Gastroesophageal sphincter (tissue), 4 donors: ENCODE data around the gene RPL14. TPM values are rescaled to one million over a fixed set of nuclear protein-coding genes. Genes with fewer than 3 reads are reported as not detected.

Source experiments
- ATAC-seq: fragments of 150-250 bp; one replicate; pipeline ENCODE4 v1.9.1; 2016; ENCODE audit warnings: mild to moderate bottlenecking, moderate library complexity
- H3K27ac ChIP-seq, 4 donors: fragments of 200-600 bp; sonication (generic) in 3 of 4; 1 replicate in 3 of 4; 2 replicates in 1 of 4; pipeline ENCODE4 v1.5.1; 2016 to 2019
- H3K27me3 ChIP-seq: fragments of 200-600 bp; sonication (generic); one replicate; pipeline ENCODE4 v1.5.1; 2019
- H3K36me3 ChIP-seq, 2 donors: fragments of 200-600 bp; sonication (generic); one replicate each; pipeline ENCODE4 v1.5.1; 2019; ENCODE audit warnings: control low read depth in 1 of 2
- H3K4me1 ChIP-seq, 3 donors: fragments of 200-600 bp; sonication (generic); 1 replicate in 2 of 3; 2 replicates in 1 of 3; pipeline ENCODE4 v1.5.1; 2016 to 2019; ENCODE audit warnings: control low read depth in 2 of 3
- H3K4me3 ChIP-seq, 2 donors: fragments of 200-600 bp; sonication (generic); one replicate each; pipeline ENCODE4 v1.5.1; 2019; ENCODE audit warnings: mild to moderate bottlenecking in 1 of 2, moderate library complexity in 1 of 2
- H3K9me3 ChIP-seq, 3 donors: fragments of 200-600 bp; sonication (generic); one replicate each; pipeline ENCODE4 v1.5.1; 2017 to 2019; ENCODE audit warnings: control low read depth in 2 of 3
- CTCF ChIP-seq, 4 experiments: fragments of 200-600 bp in 2 of 4; fragments of 450-650 bp in 2 of 4; sonication (generic) in 1 of 4; IDR thresholded peaks; one replicate each; pipeline ENCODE4 v1.5.1; 2017 to 2019; ENCODE audit warnings: antibody characterized with exemption in 4 of 4, mild to moderate bottlenecking in 2 of 4, moderate library complexity in 2 of 4
- EP300 ChIP-seq: sonication (generic); formaldehyde crosslinking; IDR thresholded peaks from one replicate; pipeline ENCODE4 v1.6.1; 2017; ENCODE audit warnings: antibody characterized with exemption, mild to moderate bottlenecking
- POLR2A ChIP-seq, 2 donors: fragments of 450-650 bp; IDR thresholded peaks; one replicate each; pipeline ENCODE4 v1.6.1; 2017; ENCODE audit warnings: antibody characterized with exemption in 2 of 2, mild to moderate bottlenecking in 2 of 2, moderate library complexity in 1 of 2
- POLR2AphosphoS5 ChIP-seq: sonication (generic); formaldehyde crosslinking; IDR thresholded peaks from one replicate; pipeline ENCODE4 v1.6.1; 2017; ENCODE audit warnings: antibody characterized with exemption
- WGBS, 2 donors: methylation state at CpG; one replicate each; pipeline ENCODE4 v1.1.5; 2018; ENCODE audit warnings: low coverage in 1 of 2; 5-methylcytosine and 5-hydroxymethylcytosine counted together
- small RNA-seq, 4 donors: library from RNA; depleted of rRNA; stranded (forward); fragments of <200 nt; gene quantifications; one replicate each; pipeline ENCODE3, GENCODE V24; 2016
- total RNA-seq, 4 donors: library from RNA; depleted of rRNA; stranded (reverse); fragments of >200 nt; gene quantifications; one replicate each; pipeline ENCODE4 v1.1.0, GENCODE V29; 2016

Gene RPL14
- total RNA-seq, 4 donors from 2014 or later: 339 to 470 (median 384) TPM

- WGBS, 2 donors: 80 to 100% methylated on average over 1 of the region's 1 CpG
- Histone ChIP-seq H3K9me3 (no peaks in the 10 kb centered on the region), H3K36me3 (peaks cover 0 to 62% of the 10 kb centered on the region in 2 donors), H3K27ac (no peak overlapping the region), H3K27me3 (no peaks in the 10 kb centered on the region), H3K4me1 (peaks cover 0 to 11% (median 4%) of the 10 kb centered on the region in 3 donors), H3K4me3 (no peak overlapping the region)
- TF ChIP-seq CTCF (IDR thresholded peaks at IDR 0.05) (no peak), EP300 (no peak), POLR2A (IDR thresholded peaks at IDR 0.05) (no peak), POLR2AphosphoS5 (no peak)
- no peak for ATAC-seq
These were observed 54.0 kb downstream of the RPL14 start for GRCh38 chr3:40511031-40511718.

- no peak for ATAC-seq
- 85 to 91% methylated on average over 4 to 5 of the region's 5 CpGs for WGBS, 2 donors
- peaks cover 0 to 65% of the 10 kb centered on the region in 2 donors for H3K36me3 ChIP-seq
These were observed 59.1 kb downstream of the RPL14 start for GRCh38 chr3:40516201-40516600.

GRCh38 chr3:40518067-40518466, 60.9 kb downstream of the RPL14 start:
- 83% methylated on average over 1 of the region's 1 CpG; no CpG with 5 or more reads in 1 of the 2 donors for WGBS, 2 donors
- Histone ChIP-seq H3K36me3 (peaks cover 0 to 47% of the 10 kb centered on the region in 2 donors), H3K27ac (no peak overlapping the region), H3K4me1 (no peaks in the 10 kb centered on the region), H3K4me3 (no peak overlapping the region), H3K27me3 (no peaks in the 10 kb centered on the region), H3K9me3 (no peaks in the 10 kb centered on the region)
- TF ChIP-seq POLR2A (IDR thresholded peaks at IDR 0.05) (no peak), POLR2AphosphoS5 (no peak), CTCF (IDR thresholded peaks at IDR 0.05) (no peak), EP300 (no peak)
- ATAC-seq: no peak

More at GRCh38 chr3:40516201-40516600, 59.1 kb downstream of the RPL14 start:
- H3K27me3 ChIP-seq: no peaks in the 10 kb centered on the region
- H3K4me3 ChIP-seq: no peak overlapping the region
- no peaks in the 10 kb centered on the region for H3K9me3 ChIP-seq
- TF ChIP-seq CTCF (IDR thresholded peaks at IDR 0.05): no peak
- no peak for TF ChIP-seq POLR2AphosphoS5
- TF ChIP-seq POLR2A (IDR thresholded peaks at IDR 0.05): no peak
- no peak for TF ChIP-seq EP300
- no peak overlapping the region for H3K27ac ChIP-seq
- H3K4me1 ChIP-seq: no peaks in the 10 kb centered on the region

Small RNA genes lying within 50 kb of the gene (small RNA-seq; reads per million reads assigned to genes)
- 0 to 0.09 (median 0) reads per million in 4 donors for gene RNU5B-2P

Other genes starting within 250 kb of the RPL14 start
- gene EIF1B, start 147.6 kb upstream of the RPL14 start, total RNA-seq: 10 to 100 TPM; 26.8 to 49.2 (median 38.0) TPM
- 1 to 10 TPM in 2 of 4 donors, under 1 TPM in 1, not detected in 1; 0.58 to 3.3 (median 1.9) TPM for gene ENTPD3, start 70.2 kb upstream of the RPL14 start, total RNA-seq
- 1 to 10 TPM; 4.6 to 7.9 (median 5.3) TPM for gene ZNF619, start 19.8 kb downstream of the RPL14 start, total RNA-seq
- 1 to 10 TPM; 3.4 to 7.0 (median 4.7) TPM for gene ZNF620, start 48.7 kb downstream of the RPL14 start, total RNA-seq
- gene ZNF621, start 67.6 kb downstream of the RPL14 start, total RNA-seq: 10 to 100 TPM; 10.9 to 28.3 (median 18.6) TPM